H1 (cell line): Measurements from ENCODE around the gene ATOH7. TPM values are rescaled to one million over a fixed set of nuclear protein-coding genes. Genes with fewer than 3 reads are reported as not detected.

ENCODE experiments used
- CTCF ChIA-PET: fragments of 300-600 bp; sonication (Branson Sonifier 250); formaldehyde crosslinking; loops from one replicate; lab custom pipeline; 2021; ENCODE audit not compliant: partially characterized antibody; lab: Charles Lee
- POLR2A ChIA-PET: fragments of 300-600 bp; sonication (Branson Sonifier 250); formaldehyde crosslinking; loops from one replicate; lab custom pipeline; 2021; ENCODE audit warnings: inconsistent platforms; ENCODE audit not compliant: partially characterized antibody; lab: Charles Lee
- DNase-seq, 2 experiments: peaks; one replicate each; pipeline versions ENCODE4 v3.0.0 to v3.0.0-alpha.2; 2010 to 2022; ENCODE audit warnings: low spot score in 2 of 2, low read depth in 1 of 2, mixed read lengths in 1 of 2
- FAIRE-seq: peaks from 2 replicates; lab custom pipeline; 2011; peaks lifted over from hg19 to GRCh38; lab: Jason Lieb, UNC
- H2AFZ ChIP-seq: 2 replicates; pipeline ENCODE4 v1.8.1; 2012; ENCODE audit warnings: low read length, inconsistent platforms
- H2AK5ac ChIP-seq: 2 replicates; pipeline ENCODE4 v1.6.1; 2013; ENCODE audit warnings: low read depth, low read length
- H2BK120ac ChIP-seq: replicated peaks from 2 replicates; pipeline ENCODE3; 2013; ENCODE audit warnings: low read depth, low read length, inconsistent platforms
- H2BK12ac ChIP-seq: 2 replicates; pipeline ENCODE4 v1.6.1; 2013; ENCODE audit warnings: low read depth, low read length
- H2BK15ac ChIP-seq: 2 replicates; pipeline ENCODE4 v1.6.1; 2013; ENCODE audit warnings: low read length
- H2BK20ac ChIP-seq: 2 replicates; pipeline ENCODE4 v1.6.1; 2013; ENCODE audit warnings: low read length
- H2BK5ac ChIP-seq: 2 replicates; pipeline ENCODE4 v1.6.1; 2013; ENCODE audit warnings: low read depth, low read length
- H3K14ac ChIP-seq: 2 replicates; pipeline ENCODE4 v1.6.1; 2013; ENCODE audit warnings: inconsistent platforms; ENCODE audit not compliant: insufficient read length
- H3K18ac ChIP-seq: 2 replicates; pipeline ENCODE4 v1.6.1; 2013; ENCODE audit warnings: low read length; ENCODE audit errors: extremely low read depth
- H3K23ac ChIP-seq: 2 replicates; pipeline ENCODE4 v1.6.1; 2013; ENCODE audit warnings: inconsistent platforms; ENCODE audit not compliant: insufficient read length
- H3K23me2 ChIP-seq: 2 replicates; pipeline ENCODE4 v1.6.1; 2013; ENCODE audit warnings: low read depth, low read length
- H3K27ac ChIP-seq: 2 replicates; pipeline ENCODE4 v1.6.1; 2011; ENCODE audit warnings: low read depth, low read length, inconsistent platforms
- H3K27me3 ChIP-seq, 4 experiments: replicated peaks in 1 of 4; 1 replicate in 1 of 4; 2 replicates in 3 of 4; pipeline versions ENCODE4 v1.6.1 to v1.8.1; 2011 to 2013; ENCODE audit warnings: low read length in 3 of 4, mild to moderate bottlenecking in 3 of 4, inconsistent platforms in 2 of 4, mixed read lengths in 2 of 4, moderate library complexity in 1 of 4; ENCODE audit not compliant: control insufficient read depth in 3 of 4, insufficient read depth in 3 of 4; ENCODE audit errors: extremely low read depth in 1 of 4
- H3K36me3 ChIP-seq, 4 experiments: 2 replicates each; pipeline versions ENCODE4 v1.6.1 to v1.8.1; 2011 to 2013; ENCODE audit warnings: mild to moderate bottlenecking in 4 of 4, low read length in 3 of 4, moderate library complexity in 2 of 4, control low read depth in 1 of 4, inconsistent platforms in 1 of 4; ENCODE audit not compliant: insufficient read depth in 4 of 4, control insufficient read depth in 2 of 4
- H3K4ac ChIP-seq: replicated peaks from 2 replicates; pipeline ENCODE3; 2013; ENCODE audit warnings: low read length, low read depth, mixed read lengths, inconsistent platforms; ENCODE audit not compliant: insufficient read length
- H3K4me1 ChIP-seq, 4 experiments: replicated peaks in 1 of 4; 1 replicate in 1 of 4; 2 replicates in 3 of 4; pipeline versions ENCODE4 v1.6.1 to v1.8.1; 2011 to 2013; ENCODE audit warnings: low read length in 3 of 4, inconsistent platforms in 2 of 4, mixed read lengths in 1 of 4; ENCODE audit not compliant: insufficient read depth in 4 of 4, control insufficient read depth in 3 of 4
- H3K4me2 ChIP-seq, 2 experiments: 2 replicates each; pipeline versions ENCODE4 v1.6.1 to v1.8.1; 2011 to 2013; ENCODE audit warnings: low read depth in 2 of 2, low read length in 2 of 2, control low read depth in 1 of 2, inconsistent platforms in 1 of 2, mild to moderate bottlenecking in 1 of 2; ENCODE audit not compliant: insufficient read depth in 1 of 2
- H3K4me3 ChIP-seq, 4 experiments: fragments of 200-600, 300-600 bp in 1 of 4; sonication (generic), shearing (Covaris generic), sonication (Bioruptor Twin) in 1 of 4; 2 replicates each; pipeline versions ENCODE4 v1.5.1 to v1.8.1; 2011 to 2016; ENCODE audit warnings: low read length in 4 of 4, low read depth in 3 of 4, control low read depth in 2 of 4, inconsistent platforms in 2 of 4, mild to moderate bottlenecking in 2 of 4, mixed read lengths in 1 of 4, moderate library complexity in 1 of 4; ENCODE audit not compliant: insufficient read depth in 2 of 4; ENCODE audit errors: extremely low read depth in 1 of 4
- H3K56ac ChIP-seq: replicated peaks from 2 replicates; pipeline ENCODE3; 2013; ENCODE audit warnings: low read depth, mild to moderate bottlenecking, mixed read lengths, low read length, inconsistent platforms; ENCODE audit not compliant: insufficient read length
- H3K79me1 ChIP-seq: 2 replicates; pipeline ENCODE4 v1.6.1; 2013; ENCODE audit warnings: low read depth, low read length, control low read depth
- H3K79me2 ChIP-seq, 2 experiments: 2 replicates each; pipeline versions ENCODE4 v1.6.1 to v1.8.1; 2012 to 2013; ENCODE audit warnings: low read length in 2 of 2, mild to moderate bottlenecking in 2 of 2, inconsistent platforms in 1 of 2; ENCODE audit not compliant: insufficient read depth in 2 of 2, control insufficient read depth in 1 of 2
- H3K9ac ChIP-seq, 4 experiments: replicated peaks in 1 of 4; 1 replicate in 1 of 4; 2 replicates in 3 of 4; pipeline versions ENCODE4 v1.6.1 to v1.8.1; 2011 to 2013; ENCODE audit warnings: low read depth in 3 of 4, low read length in 3 of 4, control low read depth in 2 of 4, mild to moderate bottlenecking in 2 of 4, moderate library complexity in 2 of 4, inconsistent platforms in 1 of 4; ENCODE audit errors: extremely low read depth in 1 of 4
- H3K9me3 ChIP-seq, 2 experiments: 2 replicates each; pipeline versions ENCODE4 v1.6.1 to v1.8.1; 2012 to 2013; ENCODE audit warnings: mild to moderate bottlenecking in 2 of 2, moderate library complexity in 2 of 2, control low read depth in 1 of 2, inconsistent platforms in 1 of 2, low read depth in 1 of 2, low read length in 1 of 2, mixed read lengths in 1 of 2; ENCODE audit not compliant: insufficient read depth in 2 of 2
- H4K20me1 ChIP-seq, 2 experiments: replicated peaks in 1 of 2; 2 replicates each; pipeline versions ENCODE3 to v1.8.1; 2011 to 2013; ENCODE audit warnings: inconsistent platforms in 2 of 2, low read length in 2 of 2, mild to moderate bottlenecking in 1 of 2; ENCODE audit not compliant: insufficient read depth in 2 of 2, control insufficient read depth in 1 of 2
- H4K5ac ChIP-seq: 2 replicates; pipeline ENCODE4 v1.6.1; 2013; ENCODE audit warnings: low read length, low read depth, mixed read lengths, inconsistent platforms; ENCODE audit not compliant: insufficient read length
- H4K8ac ChIP-seq: 2 replicates; pipeline ENCODE4 v1.8.0; 2013; ENCODE audit warnings: mild to moderate bottlenecking, moderate library complexity, low read length, inconsistent platforms; ENCODE audit not compliant: insufficient read depth; ENCODE audit errors: extremely low read depth
- H4K91ac ChIP-seq: replicated peaks from 2 replicates; pipeline ENCODE3; 2013; ENCODE audit warnings: low read length, mixed read lengths, inconsistent platforms; ENCODE audit not compliant: insufficient read length
- BACH1 ChIP-seq: IDR thresholded peaks from 2 replicates; pipeline ENCODE4 v1.6.1; 2012; ENCODE audit warnings: low read length, improper control_type of control experiment
- BRCA1 ChIP-seq: IDR thresholded peaks from 2 replicates; pipeline ENCODE4 v1.6.1; 2012; ENCODE audit warnings: low read depth, low read length, improper control_type of control experiment
- CBX8 ChIP-seq: fragments of 300-800, 300-1000 bp; sonication (generic); IDR thresholded peaks from 2 replicates; pipeline ENCODE4 v1.7.1; 2016; ENCODE audit warnings: low read depth, low read length, borderline replicate concordance
- CHD1 ChIP-seq: IDR thresholded peaks from 2 replicates; pipeline ENCODE4 v1.6.1; 2012; ENCODE audit warnings: low read depth, low read length, improper control_type of control experiment
- CTBP2 ChIP-seq: IDR thresholded peaks from 2 replicates; pipeline ENCODE4 v1.7.0; 2011; ENCODE audit warnings: borderline replicate concordance, mild to moderate bottlenecking, moderate library complexity, mixed read lengths, low read length; ENCODE audit not compliant: insufficient read depth, insufficient read length
- JUND ChIP-seq: IDR thresholded peaks from 2 replicates; pipeline ENCODE4 v1.6.1; 2011; ENCODE audit warnings: mild to moderate bottlenecking, improper control_type of control experiment, low read length
- KDM1A ChIP-seq: fragments of 200-600, 300-600 bp; sonication (generic); IDR thresholded peaks from 2 replicates; pipeline ENCODE4 v1.7.1; 2016; ENCODE audit warnings: mild to moderate bottlenecking, low read length, borderline replicate concordance
- NRF1 ChIP-seq: IDR thresholded peaks from 2 replicates; pipeline ENCODE4 v1.6.1; 2011; ENCODE audit warnings: mild to moderate bottlenecking, low read depth, low read length, improper control_type of control experiment
- POU5F1 ChIP-seq: IDR thresholded peaks from 2 replicates; pipeline ENCODE4 v1.6.1; 2011; ENCODE audit warnings: low read depth, mild to moderate bottlenecking, low read length, moderate library complexity
- RAD21 ChIP-seq, 2 experiments: IDR thresholded peaks in 1 of 2; conservative IDR thresholded peaks in 1 of 2; 2 replicates each; pipeline ENCODE4 v1.6.1; 2011; ENCODE audit warnings: low read depth in 2 of 2, low read length in 2 of 2, improper control_type of control experiment in 1 of 2, inconsistent platforms in 1 of 2, mild to moderate bottlenecking in 1 of 2, moderate library complexity in 1 of 2
- SP1 ChIP-seq: IDR thresholded peaks from 2 replicates; pipeline ENCODE4 v1.6.1; 2011; ENCODE audit warnings: low read depth, low read length
- TAF7 ChIP-seq: optimal IDR thresholded peaks from 2 replicates; pipeline ENCODE3; 2011; ENCODE audit warnings: low read depth, mild to moderate bottlenecking, inconsistent platforms, low read length, moderate library complexity, borderline replicate concordance
- TBP ChIP-seq: IDR thresholded peaks from 2 replicates; pipeline ENCODE4 v1.6.1; 2011; ENCODE audit warnings: low read depth, low read length, improper control_type of control experiment
- YY1 ChIP-seq: IDR thresholded peaks from 2 replicates; pipeline ENCODE4 v1.6.1; 2011; ENCODE audit warnings: low read depth, mild to moderate bottlenecking, low read length
- WGBS, 2 experiments: shearing (Covaris generic) in 1 of 2; methylation state at CpG; one replicate each; pipeline versions ENCODE4 v1.1.6 to v1.1.7; 2013 to 2015; ENCODE audit warnings: low lambda C conversion rate in 2 of 2, mixed read lengths in 2 of 2, inconsistent platforms in 1 of 2, low coverage in 1 of 2, missing lambda C conversion rate in 1 of 2; ENCODE audit not compliant: insufficient replicate concordance in 2 of 2, insufficient coverage in 1 of 2, insufficient read length in 1 of 2; ENCODE audit errors: extremely low coverage in 1 of 2, missing lambda C conversion rate in 1 of 2; 5-methylcytosine and 5-hydroxymethylcytosine counted together
- polyA plus RNA-seq, 7 experiments: library from polyadenylated mRNA; depleted of rRNA in 3 of 7; stranded (reverse) in 5 of 7; unstranded in 2 of 7; fragments of >200 nt in 5 of 7; fragments of 200-250 nt in 2 of 7; gene quantifications; 1 replicate in 5 of 7; 2 replicates in 1 of 7; 4 replicates in 1 of 7; pipeline versions ENCODE4 v1.2.1 to v1.2.3, GENCODE V29; 2011 to 2013; ENCODE audit warnings: missing spikeins in 2 of 7, mixed read lengths in 2 of 7
- total RNA-seq: library from RNA; stranded (reverse); fragmentation: NEBNext Ultra II Directional; extraction: Animal tissue kit (Norgen Biotek cat#: 25700); gene quantifications from 2 replicates; pipeline ENCODE4 v1.2.1, GENCODE V29; 2021

ATOH7 gene
- total and polyA plus RNA-seq, 2 of the 8 experiments (the other 6 are each of a cell fraction or from before 2014, with no cell fraction given), result 0.39 to 1.0 TPM

GRCh38 chr10:68239596-68240150 lies 7.8 kb upstream of the ATOH7 start:
- Histone ChIP-seq H4K20me1 (no peaks in the 10 kb centered on the region), H2BK20ac (no peak overlapping the region), H2BK12ac (no peak overlapping the region), H3K36me3 (no peaks in the 10 kb centered on the region), H3K23ac (no peak overlapping the region), H2AFZ (peak overlapping the region; percentile 10; the same call in 1 of the 2 replicates), H3K79me2 (no peaks in the 10 kb centered on the region), H3K9me3 (no peaks in the 10 kb centered on the region), H3K18ac (no peak overlapping the region), H3K56ac (no peak overlapping the region), H3K4me3 (no peak overlapping the region), H2BK15ac (no peak overlapping the region), H3K9ac (no peak overlapping the region), H2BK5ac (no peak overlapping the region), H3K4me1 (no peaks in the 10 kb centered on the region), H3K4me2 (no peak overlapping the region), H4K5ac (no peak overlapping the region), H3K79me1 (no peaks in the 10 kb centered on the region; the same call in 1 of the 2 replicates), H4K91ac (no peak overlapping the region), H3K27me3 (no peaks in the 10 kb centered on the region), H3K27ac (no peak overlapping the region), H2AK5ac (no peak overlapping the region), H3K14ac (no peak overlapping the region), H4K8ac (peak overlapping the region; percentile 7; the same call in 1 of the 2 replicates), H2BK120ac (no peak overlapping the region), H3K23me2 (no peaks in the 10 kb centered on the region), H3K4ac (no peak overlapping the region)
- FAIRE-seq (no peak), DNase-seq (no peak)
- CTCF ChIA-PET, result interaction anchor here (0.6 to 1.6 kb wide), 6 partner anchors 9 to 1051 kb away, joined by 3 to 7 read pairs (median 3); no protein-coding TSS in a partner anchor
- 93% methylated on average over 5 of the region's 5 CpGs; no CpG with 5 or more reads in 1 of the 2 experiments for WGBS, 2 experiments
- TF ChIP-seq CBX8, result no peak
- TF ChIP-seq RAD21 (IDR thresholded peaks at IDR 0.05 in 1 of 2, conservative IDR thresholded peaks at IDR 0.05 in 1 of 2; ENCODE audit: low read depth in 2 of 2, low read length in 2 of 2), result no peak
- TF ChIP-seq NRF1, result no peak
- no peak for TF ChIP-seq BRCA1
- TF ChIP-seq BACH1, result no peak
- TF ChIP-seq KDM1A, result no peak
- no peak for TF ChIP-seq TAF7
- TF ChIP-seq YY1, result no peak
- no peak for TF ChIP-seq CTBP2
- no peak for TF ChIP-seq POU5F1
- no peak for TF ChIP-seq JUND
- TF ChIP-seq TBP, result no peak
- TF ChIP-seq CHD1, result no peak
- TF ChIP-seq SP1, result no peak
- POLR2A ChIA-PET, result interaction anchor here (0.9 to 1.9 kb wide), 2 partner anchors 9 to 92 kb away, joined by 4 to 7 read pairs; partner anchors contain the start of gene HNRNPH3
